Measurements from ENCODE around the gene TMEM272.
A peak's percentile ranks its signal among the peaks of the same experiment; 100 is the strongest.

TMEM272 gene

DNA sequence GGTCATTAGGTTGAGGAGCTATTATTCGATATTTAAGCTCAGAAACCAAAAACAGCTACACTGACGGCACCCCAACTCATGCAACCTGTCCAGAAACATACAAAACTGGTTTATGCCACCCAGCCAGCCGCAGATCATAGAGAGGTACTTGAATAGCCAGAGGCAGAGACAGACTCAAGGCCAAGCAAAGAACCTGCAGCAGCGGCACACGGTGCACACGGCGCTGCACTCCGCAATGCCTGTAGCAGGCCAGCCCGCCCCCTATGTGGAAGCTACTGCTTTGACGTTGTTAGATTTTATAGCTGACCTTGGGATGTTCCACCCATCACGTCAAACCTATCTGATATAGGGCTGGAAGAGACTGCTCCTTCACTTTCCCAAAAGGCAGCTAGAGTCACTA lies 29.1 kb downstream of the TMEM272 start:
- Histone ChIP-seq H3K27ac (replicated peaks) (no peak overlapping the region), H3K4me3 (replicated peaks; ENCODE audit: insufficient read depth, low read length) (no peak overlapping the region), H3K27me3 (ENCODE audit: insufficient read depth, poor library complexity, severe bottlenecking) (no peaks in the 10 kb centered on the region)
- no peak for DNase-seq (ENCODE audit: low read depth in 1 of 2, low spot score in 1 of 2)
- TF ChIP-seq, protein P1, sequence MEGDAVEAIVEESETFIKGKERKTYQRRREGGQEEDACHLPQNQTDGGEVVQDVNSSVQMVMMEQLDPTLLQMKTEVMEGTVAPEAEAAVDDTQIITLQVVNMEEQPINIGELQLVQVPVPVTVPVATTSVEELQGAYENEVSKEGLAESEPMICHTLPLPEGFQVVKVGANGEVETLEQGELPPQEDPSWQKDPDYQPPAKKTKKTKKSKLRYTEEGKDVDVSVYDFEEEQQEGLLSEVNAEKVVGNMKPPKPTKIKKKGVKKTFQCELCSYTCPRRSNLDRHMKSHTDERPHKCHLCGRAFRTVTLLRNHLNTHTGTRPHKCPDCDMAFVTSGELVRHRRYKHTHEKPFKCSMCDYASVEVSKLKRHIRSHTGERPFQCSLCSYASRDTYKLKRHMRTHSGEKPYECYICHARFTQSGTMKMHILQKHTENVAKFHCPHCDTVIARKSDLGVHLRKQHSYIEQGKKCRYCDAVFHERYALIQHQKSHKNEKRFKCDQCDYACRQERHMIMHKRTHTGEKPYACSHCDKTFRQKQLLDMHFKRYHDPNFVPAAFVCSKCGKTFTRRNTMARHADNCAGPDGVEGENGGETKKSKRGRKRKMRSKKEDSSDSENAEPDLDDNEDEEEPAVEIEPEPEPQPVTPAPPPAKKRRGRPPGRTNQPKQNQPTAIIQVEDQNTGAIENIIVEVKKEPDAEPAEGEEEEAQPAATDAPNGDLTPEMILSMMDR (IDR thresholded peaks at IDR 0.05; ENCODE audit: insufficient read depth, low read length), result no peak
- TF ChIP-seq GABPA (IDR thresholded peaks at IDR 0.05; ENCODE audit: low read depth), result no peak
- TF ChIP-seq, protein P2, sequence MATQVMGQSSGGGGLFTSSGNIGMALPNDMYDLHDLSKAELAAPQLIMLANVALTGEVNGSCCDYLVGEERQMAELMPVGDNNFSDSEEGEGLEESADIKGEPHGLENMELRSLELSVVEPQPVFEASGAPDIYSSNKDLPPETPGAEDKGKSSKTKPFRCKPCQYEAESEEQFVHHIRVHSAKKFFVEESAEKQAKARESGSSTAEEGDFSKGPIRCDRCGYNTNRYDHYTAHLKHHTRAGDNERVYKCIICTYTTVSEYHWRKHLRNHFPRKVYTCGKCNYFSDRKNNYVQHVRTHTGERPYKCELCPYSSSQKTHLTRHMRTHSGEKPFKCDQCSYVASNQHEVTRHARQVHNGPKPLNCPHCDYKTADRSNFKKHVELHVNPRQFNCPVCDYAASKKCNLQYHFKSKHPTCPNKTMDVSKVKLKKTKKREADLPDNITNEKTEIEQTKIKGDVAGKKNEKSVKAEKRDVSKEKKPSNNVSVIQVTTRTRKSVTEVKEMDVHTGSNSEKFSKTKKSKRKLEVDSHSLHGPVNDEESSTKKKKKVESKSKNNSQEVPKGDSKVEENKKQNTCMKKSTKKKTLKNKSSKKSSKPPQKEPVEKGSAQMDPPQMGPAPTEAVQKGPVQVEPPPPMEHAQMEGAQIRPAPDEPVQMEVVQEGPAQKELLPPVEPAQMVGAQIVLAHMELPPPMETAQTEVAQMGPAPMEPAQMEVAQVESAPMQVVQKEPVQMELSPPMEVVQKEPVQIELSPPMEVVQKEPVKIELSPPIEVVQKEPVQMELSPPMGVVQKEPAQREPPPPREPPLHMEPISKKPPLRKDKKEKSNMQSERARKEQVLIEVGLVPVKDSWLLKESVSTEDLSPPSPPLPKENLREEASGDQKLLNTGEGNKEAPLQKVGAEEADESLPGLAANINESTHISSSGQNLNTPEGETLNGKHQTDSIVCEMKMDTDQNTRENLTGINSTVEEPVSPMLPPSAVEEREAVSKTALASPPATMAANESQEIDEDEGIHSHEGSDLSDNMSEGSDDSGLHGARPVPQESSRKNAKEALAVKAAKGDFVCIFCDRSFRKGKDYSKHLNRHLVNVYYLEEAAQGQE (IDR thresholded peaks at IDR 0.05; ENCODE audit: insufficient replicate concordance, low read depth), result no peak
- no peak for TF ChIP-seq POLR2AphosphoS5 (IDR thresholded peaks at IDR 0.05; ENCODE audit: low read depth)
- no peak for TF ChIP-seq SPI1 (IDR thresholded peaks at IDR 0.05; ENCODE audit: borderline replicate concordance, low read depth)

DNA sequence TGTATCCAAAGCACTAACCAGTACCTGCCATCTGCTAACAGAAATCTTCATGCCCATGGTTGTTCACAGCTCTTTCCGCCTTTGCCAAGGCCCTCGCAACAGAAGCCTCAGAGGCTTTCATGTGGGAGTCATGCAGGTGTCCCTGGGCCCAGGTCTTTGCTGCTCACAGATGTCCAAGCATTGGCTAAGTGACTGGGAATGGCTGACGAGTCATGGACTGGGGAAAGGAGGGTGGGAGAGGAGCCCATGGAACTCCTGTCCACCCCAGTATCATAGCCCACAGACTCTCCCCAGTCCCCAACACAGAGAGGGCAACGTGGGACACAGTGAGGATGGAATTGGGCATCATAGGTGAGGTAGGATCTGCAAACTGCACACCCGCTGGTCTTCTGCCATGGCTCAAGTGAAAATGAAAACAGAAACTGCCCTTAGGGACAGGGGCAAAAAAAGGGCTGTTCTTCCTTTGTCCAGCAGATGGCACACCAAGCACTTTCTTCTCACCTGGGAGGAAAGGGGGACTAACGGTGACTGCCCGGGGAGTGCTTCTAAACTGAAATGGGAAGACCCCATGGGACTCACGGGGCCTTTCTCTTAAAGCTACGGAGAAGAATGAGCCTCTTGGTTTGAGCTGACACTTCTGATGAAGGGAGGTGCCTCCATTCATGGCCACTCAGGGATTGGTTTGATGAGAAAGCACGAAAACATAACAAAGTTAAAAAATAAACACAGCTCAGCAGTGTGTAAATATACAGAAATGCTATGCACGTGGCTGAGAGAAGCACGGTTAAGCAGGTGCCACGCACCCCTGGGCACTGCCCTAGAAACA lies 29.9 kb downstream of the TMEM272 start:
- DNase-seq (ENCODE audit: low read depth in 1 of 2, low spot score in 1 of 2), result peak in 1 of 2 experiments; percentile 79
- TF ChIP-seq SPI1 (IDR thresholded peaks at IDR 0.05; ENCODE audit: borderline replicate concordance, low read depth), result no peak
- TF ChIP-seq, protein P2 (IDR thresholded peaks at IDR 0.05; ENCODE audit: insufficient replicate concordance, low read depth), result no peak
- TF ChIP-seq, protein P1 (IDR thresholded peaks at IDR 0.05; ENCODE audit: insufficient read depth, low read length), result peak; percentile 88
- TF ChIP-seq POLR2AphosphoS5 (IDR thresholded peaks at IDR 0.05; ENCODE audit: low read depth), result no peak
- Histone ChIP-seq H3K27me3 (ENCODE audit: insufficient read depth, poor library complexity, severe bottlenecking) (no peaks in the 10 kb centered on the region), H3K27ac (replicated peaks) (peak overlapping the region; percentile 36), H3K4me3 (replicated peaks; ENCODE audit: insufficient read depth, low read length) (no peak overlapping the region)

DNA sequence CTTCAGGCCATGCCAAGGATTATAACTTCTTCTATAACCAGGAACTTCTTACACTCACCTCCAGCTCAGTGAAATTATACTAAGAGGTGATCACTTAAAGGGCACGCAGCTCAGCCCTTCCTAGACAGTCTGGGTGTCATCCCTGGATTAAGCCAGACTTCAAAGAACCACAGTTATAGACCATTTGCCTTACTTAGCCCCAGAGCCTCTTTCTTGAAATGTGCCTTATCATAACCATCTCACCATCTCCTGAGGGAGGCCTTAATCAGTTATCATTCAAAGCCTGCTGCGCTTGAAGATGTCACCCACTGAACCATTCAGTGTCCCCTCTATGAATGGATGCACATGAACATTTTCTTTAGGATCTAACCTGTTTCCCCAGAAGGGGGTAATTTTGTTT lies 30.9 kb downstream of the TMEM272 start:
- Histone ChIP-seq H3K4me3 (replicated peaks; ENCODE audit: insufficient read depth, low read length) (no peak overlapping the region), H3K27me3 (ENCODE audit: insufficient read depth, poor library complexity, severe bottlenecking) (no peaks in the 10 kb centered on the region), H3K27ac (replicated peaks) (no peak overlapping the region)
- TF ChIP-seq, protein P1 (IDR thresholded peaks at IDR 0.05; ENCODE audit: insufficient read depth, low read length), result no peak
- TF ChIP-seq SPI1 (IDR thresholded peaks at IDR 0.05; ENCODE audit: borderline replicate concordance, low read depth) (no peak), GABPA (IDR thresholded peaks at IDR 0.05; ENCODE audit: low read depth) (no peak), POLR2AphosphoS5 (IDR thresholded peaks at IDR 0.05; ENCODE audit: low read depth) (no peak)
- TF ChIP-seq, protein P2 (IDR thresholded peaks at IDR 0.05; ENCODE audit: insufficient replicate concordance, low read depth), result no peak
- DNase-seq (ENCODE audit: low read depth in 1 of 2, low spot score in 1 of 2), result no peak

All from HL-60 (cell line).